Upper lobe of right lung (tissue), 1 donor: ENCODE data around the gene ARSD. TPM values are rescaled to one million over a fixed set of nuclear protein-coding genes. Genes with fewer than 3 reads are reported as not detected.

ENCODE experiments used
- ATAC-seq: fragments of 200-7000 bp; cut with Tn5 transposase; one replicate; pipeline ENCODE4 v1.9.1; 2020; ENCODE audit warnings: mild to moderate bottlenecking, moderate library complexity
- DNase-seq: peaks from one replicate; pipeline ENCODE4 v3.0.0-alpha.2; 2020
- H3K27ac ChIP-seq: fragments of 200-600 bp; one replicate; pipeline ENCODE4 v1.8.0; 2022
- H3K27me3 ChIP-seq: fragments of 200-600 bp; one replicate; pipeline ENCODE4 v1.8.0; 2022; ENCODE audit warnings: mild to moderate bottlenecking
- H3K36me3 ChIP-seq: fragments of 200-600 bp; one replicate; pipeline ENCODE4 v1.8.0; 2022
- H3K4me1 ChIP-seq: fragments of 200-600 bp; one replicate; pipeline ENCODE4 v1.8.0; 2022
- H3K4me3 ChIP-seq: fragments of 200-600 bp; one replicate; pipeline ENCODE4 v1.8.0; 2022; ENCODE audit warnings: mild to moderate bottlenecking
- H3K9me3 ChIP-seq: fragments of 200-600 bp; one replicate; pipeline ENCODE4 v1.8.0; 2022
- CTCF ChIP-seq: fragments of 200-600 bp; IDR thresholded peaks from one replicate; pipeline ENCODE4 v1.8.0; 2022; ENCODE audit warnings: antibody characterized with exemption
- intact Hi-C: fragments of 100-400 bp; cut with DNase I; formaldehyde crosslinking; loops from one replicate; pipeline ENCODE4 v1.11.0; 2022
- total RNA-seq: library from RNA; stranded (reverse); fragmentation: NEBNext Ultra II Directional; extraction: Animal tissue kit (Norgen Biotek cat#: 25700); gene quantifications from one replicate; pipeline ENCODE4 v1.2.1, GENCODE V29; 2021
- donor health status: DM: no; HTN: yes; CAD: no; lungs with severe emphysema.

ARSD gene
- total RNA-seq, 1 donor from 2014 or later = 35.1 TPM

GRCh38 chrX:2857566-2857965, 71.6 kb downstream of the ARSD start:
- Histone ChIP-seq H3K36me3 (no peaks in the 10 kb centered on the region), H3K27ac (no peak overlapping the region), H3K9me3 (no peaks in the 10 kb centered on the region), H3K4me1 (no peaks in the 10 kb centered on the region), H3K4me3 (no peak overlapping the region), H3K27me3 (no peaks in the 10 kb centered on the region)
- DNase-seq (no peak), ATAC-seq (no peak)
- no peak for TF ChIP-seq CTCF
- intact Hi-C loops = no loop called here

GRCh38 chrX:2855761-2856160, 73.4 kb downstream of the ARSD start:
- DNase-seq (no peak), ATAC-seq (no peak)
- no peaks in the 10 kb centered on the region for H3K9me3 ChIP-seq
- no peak overlapping the region for H3K4me3 ChIP-seq
- intact Hi-C loops = no loop called here
- no peaks in the 10 kb centered on the region for H3K27me3 ChIP-seq
- TF ChIP-seq CTCF = no peak
- H3K36me3 ChIP-seq = no peaks in the 10 kb centered on the region
- H3K27ac ChIP-seq = no peak overlapping the region
- no peaks in the 10 kb centered on the region for H3K4me1 ChIP-seq

- H3K27me3 ChIP-seq = no peaks in the 10 kb centered on the region
- H3K4me3 ChIP-seq = no peak overlapping the region
- no peaks in the 10 kb centered on the region for H3K36me3 ChIP-seq
- H3K27ac ChIP-seq = no peak overlapping the region
- no peak for DNase-seq
- no peaks in the 10 kb centered on the region for H3K4me1 ChIP-seq
- ATAC-seq = no peak
- intact Hi-C loops = no loop called here
- H3K9me3 ChIP-seq = no peaks in the 10 kb centered on the region
- no peak for TF ChIP-seq CTCF
Measured at GRCh38 chrX:2854918-2855317, 74.2 kb downstream of the ARSD start.

Other genes starting within 250 kb of the ARSD start
- 242 TPM for gene CD99, start 238.0 kb downstream of the ARSD start, total RNA-seq
- gene XG, start 177.3 kb downstream of the ARSD start, total RNA-seq = 0.64 TPM
- gene GYG2, start 100.4 kb downstream of the ARSD start, total RNA-seq = 1.4 TPM
- not detected for gene ARSH, start 77.2 kb upstream of the ARSD start, total RNA-seq
- not detected for gene ARSF, start 112.1 kb upstream of the ARSD start, total RNA-seq